T-cell (primary cell): Measurements from ENCODE around the gene NUDT14. TPM values are rescaled to one million over a fixed set of nuclear protein-coding genes. Genes with fewer than 3 reads are reported as not detected.
A peak's percentile ranks its signal among the peaks of the same experiment; 100 is the strongest.

Source experiments
- ATAC-seq, 4 experiments: fragments of 200-7000 bp in 3 of 4; fragments of 150-1000 bp in 1 of 4; cut with Tn5 transposase; replicated peaks in 1 of 4; 1 replicate in 3 of 4; 2 replicates in 1 of 4; pipeline ENCODE4 v1.10.0; 2021; ENCODE audit warnings: moderate library complexity in 3 of 4, mild to moderate bottlenecking in 2 of 4, moderate number of reproducible peaks in 1 of 4
- CTCF ChIA-PET, 2 donors: fragments of 300-600 bp; sonication (Branson Sonifier 250); formaldehyde crosslinking; loops; one replicate each; lab custom pipeline; 2022; ENCODE audit warnings: antibody characterized with exemption in 2 of 2; lab: Charles Lee
- POLR2A ChIA-PET, 2 donors: fragments of 300-600 bp; sonication (Branson Sonifier 250); formaldehyde crosslinking; loops; one replicate each; lab custom pipeline; 2022; ENCODE audit warnings: antibody characterized with exemption in 2 of 2; lab: Charles Lee
- DNase-seq, 35 experiments: peaks; one replicate each; pipeline versions ENCODE4 v3.0.0 to v3.0.0-alpha.2; 2013 to 2023
- H3K27ac ChIP-seq: one replicate; pipeline ENCODE4 v1.5.1; 2013; ENCODE audit warnings: low read length
- H3K27me3 ChIP-seq, 2 experiments: replicated peaks in 1 of 2; 1 replicate in 1 of 2; 2 replicates in 1 of 2; pipeline versions ENCODE4 v1.6.1 to v1.7.0; 2013; ENCODE audit warnings: low read length in 1 of 2, mixed read lengths in 1 of 2; ENCODE audit not compliant: control insufficient read depth in 2 of 2, insufficient read depth in 2 of 2; ENCODE audit errors: extremely low read depth in 1 of 2
- H3K36me3 ChIP-seq, 2 donors: 1 replicate in 1 of 2; 2 replicates in 1 of 2; pipeline versions ENCODE4 v1.6.1 to v1.7.0; 2013; ENCODE audit warnings: low read length in 1 of 2; ENCODE audit not compliant: control insufficient read depth in 2 of 2, insufficient read depth in 1 of 2; ENCODE audit errors: extremely low read depth in 1 of 2
- H3K4me1 ChIP-seq, 2 experiments: 1 replicate in 1 of 2; 2 replicates in 1 of 2; pipeline versions ENCODE4 v1.6.1 to v1.7.0; 2013; ENCODE audit warnings: low read length in 2 of 2, mixed read lengths in 1 of 2; ENCODE audit not compliant: insufficient read depth in 2 of 2, control insufficient read depth in 1 of 2; ENCODE audit errors: extremely low read depth in 1 of 2
- H3K4me3 ChIP-seq, 2 donors: 1 replicate in 1 of 2; 2 replicates in 1 of 2; pipeline versions ENCODE4 v1.5.1 to v1.7.0; 2013; ENCODE audit warnings: mild to moderate bottlenecking in 2 of 2, low read length in 1 of 2, moderate library complexity in 1 of 2; ENCODE audit not compliant: control insufficient read depth in 1 of 2; ENCODE audit errors: extremely low read depth in 1 of 2
- H3K9me3 ChIP-seq: 2 replicates; pipeline ENCODE4 v1.7.0; 2013
- H3K27ac Mint-ChIP-seq, 2 donors: one replicate each; pipeline ENCODE4 v1.8.0; 2020 to 2021; ENCODE audit warnings: mild to moderate bottlenecking in 2 of 2, mixed read lengths in 2 of 2
- H3K27me3 Mint-ChIP-seq, 2 donors: one replicate each; pipeline ENCODE4 v1.8.0; 2021 to 2022; ENCODE audit warnings: mixed read lengths in 2 of 2
- H3K36me3 Mint-ChIP-seq: one replicate; pipeline ENCODE4 v1.8.0; 2021; ENCODE audit warnings: mixed read lengths
- H3K4me1 Mint-ChIP-seq, 3 donors: one replicate each; pipeline ENCODE4 v1.8.0; 2020 to 2022; ENCODE audit warnings: mixed read lengths in 3 of 3, mild to moderate bottlenecking in 1 of 3
- H3K4me3 Mint-ChIP-seq, 3 donors: one replicate each; pipeline ENCODE4 v1.8.0; 2020 to 2022; ENCODE audit warnings: mild to moderate bottlenecking in 3 of 3, mixed read lengths in 3 of 3, moderate library complexity in 3 of 3
- H3K9me3 Mint-ChIP-seq, 3 donors: one replicate each; pipeline ENCODE4 v1.8.0; 2020 to 2022; ENCODE audit warnings: mixed read lengths in 3 of 3
- WGBS: methylation state at CpG from one replicate; pipeline ENCODE4 v1.1.5; 2013; ENCODE audit warnings: missing lambda C conversion rate; ENCODE audit not compliant: insufficient coverage; 5-methylcytosine and 5-hydroxymethylcytosine counted together
- total RNA-seq, 35 experiments: library from RNA in 6 of 35; stranded (reverse) in 6 of 35; fragments of 120-200 nt in 1 of 35; gene quantifications; one replicate each; pipeline versions ENCODE4 v1.2.1 to v1.2.4 and lab custom pipeline; 2013 to 2026

Gene NUDT14
- total RNA-seq, 5 donors from 2014 or later (not counting 1 experiment from before 2014, with no cell fraction given), result 10.0 to 25.5 (median 20.2) TPM

DNA sequence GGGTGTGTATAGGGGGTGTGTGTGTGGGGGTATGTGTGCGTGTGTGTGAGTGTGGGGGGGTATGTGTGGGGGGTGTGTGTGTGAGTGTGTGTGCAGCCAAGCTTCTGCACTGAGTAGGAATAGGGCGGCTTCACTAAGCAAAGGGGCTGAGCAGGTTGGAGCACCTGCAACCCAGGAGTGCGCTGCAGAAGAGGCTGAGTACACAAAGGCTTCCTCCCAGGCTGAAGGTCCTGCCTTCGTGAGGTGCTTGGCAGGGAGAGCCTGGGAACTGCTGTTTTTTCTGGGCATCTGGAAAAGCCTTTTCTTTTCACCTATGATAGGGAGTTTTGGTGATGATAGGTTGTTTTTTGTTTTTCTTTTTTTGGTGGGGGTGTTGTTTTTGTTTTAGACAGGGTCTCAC, 6.0 kb upstream of the NUDT14 start:
- Histone ChIP-seq H3K36me3 (no peaks in the 10 kb centered on the region), H3K27me3 (peaks cover 0 to 30% of the 10 kb centered on the region in 2 experiments), H3K4me1 (peaks cover 2 to 9% of the 10 kb centered on the region in 2 experiments), H3K4me3 (no peak overlapping the region), H3K9me3 (no peaks in the 10 kb centered on the region), H3K27ac (no peak overlapping the region)
- Mint-ChIP-seq H3K9me3 (no peaks in the 10 kb centered on the region), H3K27ac (no peak overlapping the region), H3K27me3 (peaks cover 3 to 8% of the 10 kb centered on the region in 2 donors), H3K4me1 (peaks cover 5 to 7% (median 6%) of the 10 kb centered on the region in 3 donors), H3K4me3 (no peak overlapping the region), H3K36me3 (no peaks in the 10 kb centered on the region)
- ChIA-PET POLR2A (no interaction called here), CTCF (no interaction called here)
- WGBS, result 90% methylated on average over 2 of the region's 4 CpGs
- DNase-seq (no peak), ATAC-seq (no peak)

DNA sequence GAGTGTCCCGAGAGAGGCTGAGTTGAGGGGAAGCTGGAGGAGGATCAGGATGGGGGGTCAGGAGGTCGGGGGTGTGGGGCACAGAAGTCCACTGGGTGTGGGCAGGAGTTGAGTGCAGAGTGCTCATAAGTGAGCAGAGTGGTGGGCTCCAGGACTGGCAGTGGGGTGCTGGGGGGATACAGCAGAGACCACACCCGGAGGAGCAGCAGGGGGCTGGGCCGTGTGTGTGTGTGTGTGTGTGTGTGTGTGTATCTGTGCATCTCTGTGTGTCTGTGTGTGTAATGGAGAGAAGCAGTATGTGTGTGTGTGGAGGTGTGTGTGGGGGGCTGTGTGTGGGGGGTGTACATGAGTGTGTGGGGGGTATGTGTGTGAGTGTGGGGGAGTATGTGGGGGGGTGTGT, 4.9 kb upstream of the NUDT14 start:
- 40% methylated on average over 3 of the region's 4 CpGs for WGBS
- Histone ChIP-seq H3K27me3 (peaks cover 0 to 32% of the 10 kb centered on the region in 2 experiments), H3K4me3 (no peak overlapping the region), H3K4me1 (peaks cover 4 to 17% of the 10 kb centered on the region in 2 experiments), H3K27ac (no peak overlapping the region), H3K36me3 (no peaks in the 10 kb centered on the region), H3K9me3 (no peaks in the 10 kb centered on the region)
- ChIA-PET POLR2A (no interaction called here), CTCF (no interaction called here)
- Mint-ChIP-seq H3K9me3 (no peaks in the 10 kb centered on the region), H3K36me3 (no peaks in the 10 kb centered on the region), H3K4me3 (no peak overlapping the region), H3K27me3 (peaks cover 3 to 8% of the 10 kb centered on the region in 2 donors), H3K4me1 (peaks cover 7 to 9% (median 8%) of the 10 kb centered on the region in 3 donors), H3K27ac (no peak overlapping the region)
- DNase-seq (no peak), ATAC-seq (no peak)

DNA sequence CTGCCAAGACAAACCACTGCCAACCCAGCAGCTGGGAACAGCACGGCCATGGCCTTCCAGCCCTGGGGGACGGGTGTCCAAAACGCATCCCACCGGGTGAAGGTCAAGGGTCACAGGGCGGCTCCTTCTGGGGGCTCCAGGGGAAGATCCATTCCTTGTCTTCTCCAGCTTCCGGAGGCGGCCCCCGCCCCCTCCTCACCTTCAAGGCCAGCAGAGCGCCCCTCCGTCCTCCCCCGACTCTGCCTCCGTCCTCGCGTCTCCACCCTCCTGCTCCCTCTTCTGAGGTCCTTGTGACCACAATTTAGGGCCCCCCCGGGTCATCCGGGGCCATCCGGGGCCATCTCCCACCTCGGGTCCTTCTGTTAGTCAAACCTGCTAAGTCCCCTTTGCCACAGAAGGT, 3.9 kb upstream of the NUDT14 start:
- no peak for DNase-seq
- H3K4me3 Mint-ChIP-seq, result no peak overlapping the region
- Histone ChIP-seq H3K9me3 (no peaks in the 10 kb centered on the region), H3K27me3 (peaks cover 0 to 31% of the 10 kb centered on the region in 2 experiments), H3K36me3 (no peaks in the 10 kb centered on the region), H3K27ac (no peak overlapping the region), H3K4me1 (peaks cover 4 to 25% of the 10 kb centered on the region in 2 experiments), H3K4me3 (no peak overlapping the region)
- CTCF ChIA-PET, result no interaction called here
- 79% methylated on average over 5 of the region's 18 CpGs for WGBS
- POLR2A ChIA-PET, result no interaction called here
- H3K36me3 Mint-ChIP-seq, result no peaks in the 10 kb centered on the region
- ATAC-seq, result no peak
- no peak overlapping the region for H3K27ac Mint-ChIP-seq
- peaks cover 3 to 8% of the 10 kb centered on the region in 2 donors for H3K27me3 Mint-ChIP-seq
- peaks cover 9 to 14% (median 12%) of the 10 kb centered on the region in 3 donors for H3K4me1 Mint-ChIP-seq
- H3K9me3 Mint-ChIP-seq, result no peaks in the 10 kb centered on the region

DNA sequence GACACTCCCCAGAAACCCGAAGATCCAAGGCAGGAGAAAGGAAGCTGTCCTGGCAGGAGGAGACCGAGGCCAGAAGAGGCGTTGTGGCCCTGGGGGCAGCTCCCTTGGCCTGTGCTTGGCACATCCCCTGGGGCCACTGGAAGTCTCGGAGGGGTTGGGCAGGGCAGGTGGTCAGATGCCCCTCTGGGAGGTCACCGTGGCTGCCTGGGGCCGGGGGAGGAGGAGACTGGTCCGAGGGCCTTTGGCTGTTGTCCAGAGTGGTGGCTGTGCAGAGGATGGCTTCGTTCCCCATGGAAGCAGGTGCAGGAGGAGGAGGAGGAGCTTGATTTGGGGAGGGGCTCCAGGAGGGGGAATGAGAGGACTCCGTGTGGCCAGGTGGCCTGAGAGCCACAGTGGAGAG, 3.3 kb upstream of the NUDT14 start:
- peaks cover 4 to 30% of the 10 kb centered on the region in 2 experiments for H3K4me1 ChIP-seq
- ChIA-PET CTCF (no interaction called here), POLR2A (no interaction called here)
- Mint-ChIP-seq H3K27me3 (peaks cover 0 to 8% of the 10 kb centered on the region in 2 donors), H3K27ac (no peak overlapping the region), H3K4me1 (peaks cover 9 to 17% (median 14%) of the 10 kb centered on the region in 3 donors), H3K36me3 (no peaks in the 10 kb centered on the region), H3K4me3 (no peak overlapping the region), H3K9me3 (no peaks in the 10 kb centered on the region)
- no peaks in the 10 kb centered on the region for H3K36me3 ChIP-seq
- no peak overlapping the region for H3K4me3 ChIP-seq
- H3K27ac ChIP-seq, result no peak overlapping the region
- H3K27me3 ChIP-seq, result peaks cover 0 to 33% of the 10 kb centered on the region in 2 experiments
- DNase-seq (no peak), ATAC-seq (no peak)
- 73% methylated on average over 8 of the region's 9 CpGs for WGBS
- no peaks in the 10 kb centered on the region for H3K9me3 ChIP-seq

DNA sequence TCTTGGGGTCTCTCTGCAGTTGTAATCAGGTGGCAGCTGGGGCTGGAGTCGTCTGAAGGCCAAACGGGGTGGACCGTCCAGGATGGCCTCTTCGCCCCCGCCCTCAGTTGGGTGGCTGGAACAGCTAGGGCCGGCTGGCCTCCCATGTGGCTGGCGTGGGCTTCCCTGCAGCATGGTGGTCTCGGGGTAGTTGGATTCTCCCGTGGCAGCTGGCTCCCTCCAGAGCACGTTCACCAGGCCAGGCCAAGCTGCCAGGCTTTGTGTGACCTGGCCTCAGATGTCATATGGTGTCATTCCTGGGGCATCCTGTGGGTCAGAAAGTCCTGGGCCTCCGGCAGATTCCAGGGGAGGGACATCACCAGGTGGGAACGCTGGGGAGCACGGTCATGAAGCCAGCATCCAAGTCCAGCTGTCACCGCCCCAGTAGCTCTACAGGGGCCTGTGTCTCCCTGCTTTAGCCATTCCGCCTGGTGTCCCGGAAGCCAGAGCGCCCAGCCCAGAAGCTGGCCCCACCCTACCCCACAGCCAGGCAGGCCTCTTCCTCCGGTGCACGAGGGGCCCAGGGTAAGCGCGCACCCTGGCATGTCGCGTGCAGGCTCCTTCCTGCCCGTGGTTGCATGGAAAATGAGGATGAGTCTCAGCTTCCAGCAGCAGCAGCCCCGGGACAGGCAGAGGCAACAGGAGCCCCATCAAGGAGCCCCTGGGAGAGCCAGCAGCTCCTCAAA, 1.3 kb upstream of the NUDT14 start:
- no peak for ATAC-seq

DNA sequence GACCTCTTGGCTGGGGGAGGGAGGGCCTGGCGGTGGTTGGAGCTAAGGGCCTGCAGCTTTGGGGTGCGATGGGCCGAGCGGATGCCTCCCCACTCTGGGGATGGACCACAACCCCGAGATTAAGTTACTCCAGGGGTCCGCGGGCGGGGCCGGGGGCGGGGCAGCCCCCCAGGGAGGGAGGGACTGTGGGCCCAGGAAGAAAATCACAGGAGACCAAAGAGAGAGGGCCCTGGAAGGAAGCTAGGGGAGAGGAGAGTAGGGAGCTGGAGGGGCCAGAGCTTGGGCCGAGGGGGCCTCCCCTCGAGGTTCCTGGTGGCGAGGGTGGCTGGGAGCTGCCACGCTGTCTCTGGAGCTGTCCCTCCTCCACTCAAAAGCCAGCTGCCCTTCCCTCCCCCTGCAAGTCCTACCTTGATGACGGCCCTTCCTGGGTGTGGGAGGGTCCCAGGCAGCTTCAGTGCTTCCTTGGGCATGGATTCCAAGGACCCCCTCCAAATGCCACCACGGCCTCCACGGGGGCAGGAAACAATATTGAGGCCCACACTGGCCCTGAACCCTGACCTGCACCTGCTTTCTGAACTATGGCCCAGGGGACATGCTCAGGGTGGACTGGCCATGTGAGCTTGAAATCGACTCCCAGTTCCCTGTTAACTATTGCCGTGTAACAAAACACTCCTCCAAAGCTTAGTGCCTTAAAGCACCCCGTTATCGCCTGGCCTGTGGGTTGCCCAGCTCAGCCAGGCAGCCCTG, 610 bp upstream of the NUDT14 start:
- Histone ChIP-seq H3K4me3 (no peak overlapping the region), H3K27me3 (peaks cover 0 to 32% of the 10 kb centered on the region in 2 experiments), H3K27ac (no peak overlapping the region), H3K36me3 (peaks cover 0 to 2% of the 10 kb centered on the region in 2 donors), H3K4me1 (peaks cover 4 to 36% of the 10 kb centered on the region in 2 experiments), H3K9me3 (no peaks in the 10 kb centered on the region)
- H3K27ac Mint-ChIP-seq, result no peak overlapping the region
- H3K9me3 Mint-ChIP-seq, result no peaks in the 10 kb centered on the region
- no peak for DNase-seq
- POLR2A ChIA-PET, result interaction anchor here in 1 of 2 donors (0.6 kb wide), 1 partner anchor 111 kb away, joined by 5 read pairs; no protein-coding TSS in a partner anchor
- no peaks in the 10 kb centered on the region for H3K27me3 Mint-ChIP-seq
- 62% methylated on average over 13 of the region's 21 CpGs for WGBS
- ATAC-seq, result no peak
- peaks cover 11 to 19% (median 14%) of the 10 kb centered on the region in 3 donors for H3K4me1 Mint-ChIP-seq
- peak overlapping the region; percentile 47 to 64 (median 57) for H3K4me3 Mint-ChIP-seq
- no peaks in the 10 kb centered on the region for H3K36me3 Mint-ChIP-seq
- CTCF ChIA-PET, result no interaction called here

More for the DNA sequence above, 1.3 kb upstream of the NUDT14 start:
- no peaks in the 10 kb centered on the region for H3K9me3 Mint-ChIP-seq
- no peaks in the 10 kb centered on the region for H3K36me3 Mint-ChIP-seq
- H3K4me1 Mint-ChIP-seq, result peaks cover 9 to 17% (median 14%) of the 10 kb centered on the region in 3 donors
- peak in 1 of 35 experiments; percentile 25 for DNase-seq
- ChIA-PET POLR2A (interaction anchor here in 1 of 2 donors (0.6 kb wide), 1 partner anchor 110 kb away, joined by 5 read pairs; no protein-coding TSS in a partner anchor), CTCF (no interaction called here)
- H3K27me3 ChIP-seq, result peaks cover 0 to 27% of the 10 kb centered on the region in 2 experiments
- no peak overlapping the region for H3K4me3 ChIP-seq
- H3K36me3 ChIP-seq, result no peaks in the 10 kb centered on the region
- no peak overlapping the region for H3K27ac ChIP-seq
- WGBS, result 74% methylated on average over 17 of the region's 25 CpGs
- H3K4me1 ChIP-seq, result peaks cover 4 to 33% of the 10 kb centered on the region in 2 experiments
- H3K9me3 ChIP-seq, result no peaks in the 10 kb centered on the region
- no peak overlapping the region for H3K27ac Mint-ChIP-seq
- peak overlapping the region; percentile 44 to 64 (median 57) for H3K4me3 Mint-ChIP-seq
- H3K27me3 Mint-ChIP-seq, result no peaks in the 10 kb centered on the region
